GM21515 (cell line): ENCODE data around the gene ITPRID2.
"Not testable (repeated sequence)": the region's sequence is repeated elsewhere in the genome, so short reads cannot be mapped to it uniquely, and the experiment has no call there.

Experiments used
- ATAC-seq: cut with Tn5 transposase; IDR thresholded peaks from one replicate; pipeline ENCODE4 v1.9.1; 2021; ENCODE audit not compliant: unreplicated experiment

ITPRID2 gene

DNA sequence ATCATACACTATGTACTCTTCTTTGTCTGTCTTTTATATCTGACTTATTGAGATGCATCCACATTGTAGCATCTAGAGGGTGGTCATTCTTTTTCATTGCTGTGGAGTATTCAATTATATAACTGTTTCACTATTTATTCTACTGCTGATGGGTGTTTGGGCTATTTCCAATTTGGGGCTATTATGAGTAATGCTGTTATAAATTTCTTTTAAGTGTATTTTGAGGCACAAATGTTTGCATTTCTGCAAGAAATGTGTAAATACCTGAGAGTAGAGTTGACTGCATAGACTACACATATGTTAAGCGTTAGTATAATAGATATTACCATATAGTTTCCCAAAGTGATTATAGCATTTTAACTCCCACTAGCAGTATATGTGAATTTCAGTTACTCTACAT is 67.2 kb downstream of the ITPRID2 start:
- no peak for ATAC-seq

DNA sequence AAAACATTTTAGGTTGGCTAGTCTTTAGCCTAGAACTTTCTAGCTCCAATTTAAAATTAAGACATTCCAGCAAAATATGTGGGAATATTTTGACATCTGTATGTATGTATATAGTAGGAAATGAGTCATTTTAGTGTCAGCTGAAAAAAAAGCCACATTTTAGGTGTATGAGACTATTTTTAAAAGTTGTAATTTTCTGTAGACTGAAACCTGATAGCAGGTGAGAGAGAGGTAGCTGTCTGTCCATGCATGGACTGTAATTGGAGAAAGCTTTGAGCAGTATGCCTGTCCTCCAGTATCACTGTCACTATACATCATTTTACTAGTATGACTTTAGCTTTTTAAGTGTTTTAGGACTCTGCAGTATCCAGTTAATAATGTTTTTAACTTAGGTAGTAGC is 68.0 kb downstream of the ITPRID2 start:
- no peak for ATAC-seq

DNA sequence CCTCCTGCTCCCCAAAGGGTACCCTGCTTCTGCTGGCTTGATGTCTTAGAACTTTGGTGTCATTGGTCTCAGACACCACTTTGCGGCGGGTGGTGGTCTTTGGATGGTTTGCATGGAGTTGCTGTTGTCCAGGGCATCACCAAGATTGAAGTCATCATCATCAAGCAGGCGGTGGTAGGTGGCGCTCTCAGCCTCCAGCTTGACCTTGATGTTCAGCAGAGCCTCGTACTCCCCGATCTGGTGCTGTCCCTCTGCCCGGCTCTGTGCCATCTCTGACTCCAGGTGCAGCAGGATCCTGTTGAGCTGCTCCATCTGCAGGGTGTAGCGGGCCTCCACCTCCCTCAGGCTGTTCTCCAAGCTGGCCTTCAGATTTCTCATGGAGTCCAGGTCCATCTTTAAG is 69.6 kb downstream of the ITPRID2 start:
- not testable (repeated sequence) for ATAC-seq

DNA sequence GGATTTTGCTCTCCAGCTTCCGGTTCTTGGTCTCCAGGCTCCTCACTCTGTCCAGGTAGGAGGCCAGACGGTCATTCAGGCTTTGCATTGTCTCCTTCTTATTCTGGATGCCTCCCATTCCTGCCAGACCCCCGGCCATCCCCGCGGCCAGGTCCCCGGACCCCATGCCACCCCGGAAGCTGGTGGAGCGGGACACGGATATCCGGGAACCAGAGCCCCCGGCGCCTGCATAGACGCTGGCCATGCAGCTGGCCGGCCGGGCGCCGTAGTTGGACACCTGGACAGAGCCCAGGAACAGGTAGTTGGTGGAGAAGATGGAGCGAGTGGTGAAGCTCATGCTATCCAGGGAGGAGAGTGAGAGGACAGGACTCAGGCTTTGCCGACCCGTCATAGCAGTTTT is 70.6 kb downstream of the ITPRID2 start:
- no peak for ATAC-seq

DNA sequence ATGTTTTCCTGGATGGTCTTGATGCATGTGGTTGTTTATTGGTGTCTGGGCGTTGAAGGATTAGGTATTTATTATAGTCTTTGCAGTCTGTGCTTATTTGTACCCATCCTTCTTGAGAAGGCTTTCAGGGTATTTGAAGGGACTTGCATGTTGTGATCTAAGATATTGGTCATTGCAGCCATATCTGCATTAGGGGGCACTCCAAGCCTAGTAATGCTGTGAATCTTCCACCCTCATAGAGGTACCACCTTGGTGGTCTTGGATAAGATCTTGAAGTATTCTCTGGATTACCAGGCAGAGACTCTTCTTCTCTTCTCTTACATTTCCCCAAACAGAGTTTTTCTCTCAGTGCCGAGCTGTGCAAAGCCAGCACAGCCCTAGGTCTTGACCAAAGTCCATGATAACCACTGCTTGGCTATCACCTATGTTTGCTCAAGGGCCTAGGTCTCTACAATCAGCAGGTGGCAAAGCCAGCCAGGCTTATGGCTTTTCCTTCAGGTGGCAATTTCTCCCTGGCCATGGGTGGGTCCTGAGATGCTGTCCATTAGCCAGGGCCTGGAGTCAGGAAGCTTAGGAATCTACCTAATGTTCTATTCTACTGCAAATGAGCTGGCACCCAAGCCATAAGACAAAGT is 78.7 kb downstream of the ITPRID2 start:
- no peak for ATAC-seq

DNA sequence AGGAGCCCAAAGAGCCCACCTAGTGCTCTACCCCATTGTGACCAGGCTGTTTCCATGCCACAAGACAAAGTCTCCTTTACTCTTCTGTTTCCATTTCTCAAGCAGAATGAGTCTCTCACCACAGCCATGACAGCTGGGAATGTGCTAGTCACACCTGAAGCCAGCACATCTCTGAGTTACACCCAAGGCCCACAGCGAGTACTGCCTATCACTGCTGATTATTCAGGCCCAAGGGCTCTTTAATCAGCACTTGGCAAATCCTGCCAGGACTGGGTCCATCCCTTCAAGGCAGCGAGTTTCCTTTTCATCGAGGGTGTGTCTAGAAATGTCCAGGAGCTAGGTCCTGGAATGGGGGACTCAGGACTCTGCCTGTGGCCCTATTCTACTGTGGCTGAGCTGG is 79.5 kb downstream of the ITPRID2 start:
- ATAC-seq = no peak

DNA sequence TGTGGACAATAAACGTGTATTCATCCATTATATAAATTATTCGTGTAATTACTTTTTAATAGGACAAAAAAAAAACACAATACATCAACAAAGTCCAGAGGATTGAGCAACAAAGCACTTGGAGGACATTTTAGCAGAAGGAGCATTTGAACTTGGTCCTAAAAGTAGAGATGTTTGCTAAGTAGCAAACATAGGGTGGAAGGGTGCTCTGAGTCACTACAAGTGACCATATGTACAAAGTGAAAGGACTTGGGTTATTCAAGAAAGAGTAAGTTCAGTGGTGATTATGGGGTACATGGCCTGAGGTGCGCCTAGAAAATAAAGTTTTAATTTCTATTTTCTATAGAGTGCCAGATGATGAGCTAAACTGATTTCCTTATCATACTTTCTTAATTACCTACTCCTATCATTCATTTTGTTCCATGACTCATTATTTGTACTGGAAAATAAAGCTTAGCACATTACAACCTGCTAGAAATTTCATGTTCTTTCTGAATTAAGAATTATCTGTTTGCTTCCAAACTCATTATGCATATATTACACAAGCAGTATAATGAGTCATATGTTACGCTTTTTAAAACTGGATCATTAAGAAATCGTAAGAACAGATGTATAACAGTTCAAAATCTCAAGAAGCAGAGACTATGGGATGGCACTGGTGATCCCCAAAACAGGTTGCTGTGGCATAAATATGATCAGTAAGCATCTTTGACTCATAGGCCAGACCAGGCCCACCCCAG is 81.1 kb downstream of the ITPRID2 start:
- no peak for ATAC-seq

DNA sequence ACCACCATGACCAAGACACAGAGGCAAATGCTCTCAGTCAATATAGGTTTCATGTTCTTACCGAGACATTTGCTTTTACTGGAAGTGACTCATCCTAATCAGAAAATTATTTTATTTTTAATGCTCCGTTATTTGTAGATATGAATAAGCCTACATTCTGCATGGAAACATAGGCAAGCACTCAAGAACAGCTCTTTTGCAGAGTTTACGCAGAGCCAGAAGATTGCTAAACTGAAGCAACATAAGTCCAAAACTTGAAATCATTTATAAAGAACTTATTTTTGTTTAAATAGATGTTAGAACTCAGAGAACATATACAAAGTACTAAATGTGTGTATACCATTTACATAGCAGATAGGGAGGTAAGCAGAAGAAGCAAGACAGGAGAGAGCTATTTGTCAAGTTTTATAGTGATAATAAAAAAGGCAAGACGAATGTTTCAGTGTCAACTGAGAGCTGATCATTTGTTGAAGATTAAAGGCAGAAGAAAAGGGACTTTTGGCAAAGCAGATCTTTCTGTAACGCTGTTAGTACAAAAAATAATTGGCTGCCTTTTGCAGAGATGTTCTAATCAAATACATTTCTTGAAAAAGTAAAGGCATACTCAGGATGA is 81.7 kb downstream of the ITPRID2 start:
- ATAC-seq = no peak

DNA sequence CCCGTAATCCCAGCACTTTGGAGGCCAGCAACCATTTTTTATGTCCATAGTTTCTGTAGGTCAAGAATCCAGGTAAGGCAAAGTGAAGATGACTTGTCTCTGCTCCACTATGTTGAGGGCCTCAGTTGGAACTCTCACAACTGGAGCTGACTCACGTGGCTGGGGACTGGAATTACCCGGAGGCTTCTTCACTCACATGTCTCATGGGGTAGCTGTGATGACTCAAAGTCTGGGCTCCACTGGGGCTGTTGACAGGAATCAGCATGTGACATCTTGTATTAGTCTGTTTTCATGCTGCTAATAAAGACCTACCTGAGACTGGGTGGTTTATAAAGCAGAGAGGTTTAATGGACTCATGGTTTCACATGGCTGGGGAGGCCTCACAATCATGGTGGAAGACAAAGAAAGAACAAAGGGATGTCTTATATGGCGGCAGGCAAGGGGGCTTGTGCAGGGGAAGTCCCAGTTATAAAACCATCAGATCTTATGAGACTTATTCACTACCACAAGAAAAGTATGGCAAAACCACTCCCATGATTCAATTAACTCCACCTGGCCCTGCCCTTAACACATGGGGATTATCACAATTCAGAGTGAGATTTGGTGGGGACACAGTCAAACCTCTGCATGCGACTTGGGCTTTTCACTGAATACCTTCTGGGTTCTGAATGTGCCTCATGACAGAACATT is 86.3 kb downstream of the ITPRID2 start:
- ATAC-seq = no peak

DNA sequence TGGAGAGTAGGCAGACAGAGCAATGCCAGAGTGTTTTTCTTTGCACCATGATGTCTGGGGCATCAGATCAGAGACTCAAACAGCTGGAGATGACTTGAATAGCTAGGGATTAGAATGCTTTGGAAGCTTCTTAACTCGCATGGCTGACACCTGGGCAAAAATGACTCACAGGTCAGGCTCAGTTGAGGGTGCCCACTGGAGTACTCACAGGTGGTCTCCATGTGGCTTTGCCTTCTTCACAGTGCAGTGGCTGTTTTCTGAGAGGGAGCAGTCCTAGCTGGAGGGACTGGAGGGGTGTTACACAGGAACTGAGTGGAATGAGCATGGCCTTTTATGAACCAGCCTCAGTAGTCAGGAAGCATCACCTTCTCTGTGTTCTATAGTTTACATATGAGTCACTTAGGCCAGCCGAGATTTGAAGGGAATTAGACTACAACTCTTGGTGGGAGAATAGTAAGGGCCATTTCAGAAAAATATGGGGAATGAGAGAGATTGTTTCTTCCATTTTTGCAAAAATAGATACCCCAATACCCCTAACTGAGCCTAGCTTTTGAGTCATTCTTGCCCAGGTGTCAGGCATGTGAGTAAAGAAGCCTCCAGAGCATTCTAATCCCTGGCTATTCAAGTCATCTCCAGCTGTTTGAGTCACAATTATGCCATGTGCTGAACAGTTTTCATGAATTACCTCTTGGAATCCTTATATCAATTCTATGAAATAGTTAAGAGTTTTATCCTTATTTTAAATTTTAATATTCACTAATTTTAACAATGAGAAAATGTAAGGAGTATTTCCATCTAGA is 87.0 kb downstream of the ITPRID2 start:
- no peak for ATAC-seq
